Mucosa of descending colon (tissue), 3 donors: ENCODE measurements around the gene TPI1. TPM values are rescaled to one million over a fixed set of nuclear protein-coding genes. Genes with fewer than 3 reads are reported as not detected.

Experiments
- ATAC-seq: fragments of 200-7000 bp; cut with Tn5 transposase; one replicate; pipeline ENCODE4 v1.9.1; 2020; ENCODE audit warnings: mild to moderate bottlenecking, moderate library complexity
- DNase-seq, 3 donors: peaks; one replicate each; pipeline ENCODE4 v3.0.0-alpha.2; 2020
- H3K36me3 ChIP-seq: fragments of 200-600 bp; one replicate; pipeline ENCODE4 v1.8.0; 2021; ENCODE audit warnings: low read depth, mild to moderate bottlenecking
- H3K4me1 ChIP-seq: fragments of 200-600 bp; one replicate; pipeline ENCODE4 v1.8.0; 2021; ENCODE audit warnings: low read depth, mild to moderate bottlenecking
- H3K4me3 ChIP-seq: fragments of 200-600 bp; one replicate; pipeline ENCODE4 v1.8.0; 2021; ENCODE audit warnings: mild to moderate bottlenecking
- H3K9me3 ChIP-seq: fragments of 200-600 bp; one replicate; pipeline ENCODE4 v1.8.0; 2021; ENCODE audit warnings: mild to moderate bottlenecking
- CTCF ChIP-seq: fragments of 200-600 bp; IDR thresholded peaks from one replicate; pipeline ENCODE4 v1.8.0; 2022; ENCODE audit warnings: antibody characterized with exemption, mild to moderate bottlenecking
- intact Hi-C, 2 donors: fragments of 100-400 bp; cut with DNase I in 1 of 2; cut with micrococcal nuclease in 1 of 2; formaldehyde crosslinking; loops; one replicate each; pipeline versions ENCODE4 v1.11.0 to v1.11.1; 2022; cut with DNase I, micrococcal nuclease
- total RNA-seq, 3 donors: library from RNA; stranded (reverse); fragmentation: NEBNext Ultra II Directional in 2 of 3; extraction: Animal tissue kit (Norgen Biotek cat#: 25700) in 2 of 3; gene quantifications; one replicate each; pipeline versions ENCODE4 v1.2.1 to v1.2.4, GENCODE V29; 2021 to 2023
- donor health status: DM: no; HTN: no; CAD: no; lungs with moderate emphysema.
- donor health status: DM: no; HTN: no; CAD: no.
- donor health status: DM: no; HTN: yes; CAD: no.

TPI1 gene
- total RNA-seq, 3 donors from 2014 or later, result 408 to 766 (median 700) TPM

DNA sequence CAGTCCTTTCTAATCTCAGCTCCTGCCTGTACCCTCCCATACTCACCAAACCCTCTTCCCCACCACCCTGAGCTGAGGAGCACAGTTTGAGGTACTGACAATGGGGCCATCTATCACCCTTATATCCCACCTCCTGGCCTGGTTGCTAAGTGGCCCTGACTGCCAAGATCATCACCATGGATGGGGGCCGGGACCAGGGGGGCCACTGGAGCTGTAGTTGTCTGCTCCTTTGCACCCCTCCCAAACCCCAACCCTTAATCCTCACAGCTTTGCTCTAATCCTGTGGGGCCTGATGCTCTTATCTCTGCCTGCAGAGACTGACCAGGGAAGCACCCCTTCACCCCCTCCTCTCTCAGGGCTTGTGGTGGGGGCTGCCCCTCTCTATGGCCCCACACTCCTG, 27.0 kb upstream of the TPI1 start:
- Histone ChIP-seq H3K4me3 (no peak overlapping the region), H3K9me3 (no peaks in the 10 kb centered on the region), H3K36me3 (no peaks in the 10 kb centered on the region), H3K4me1 (no peaks in the 10 kb centered on the region)
- TF ChIP-seq CTCF, result no peak
- ATAC-seq, result no peak
- no peak for DNase-seq
- intact Hi-C loops, result no loop called here

DNA sequence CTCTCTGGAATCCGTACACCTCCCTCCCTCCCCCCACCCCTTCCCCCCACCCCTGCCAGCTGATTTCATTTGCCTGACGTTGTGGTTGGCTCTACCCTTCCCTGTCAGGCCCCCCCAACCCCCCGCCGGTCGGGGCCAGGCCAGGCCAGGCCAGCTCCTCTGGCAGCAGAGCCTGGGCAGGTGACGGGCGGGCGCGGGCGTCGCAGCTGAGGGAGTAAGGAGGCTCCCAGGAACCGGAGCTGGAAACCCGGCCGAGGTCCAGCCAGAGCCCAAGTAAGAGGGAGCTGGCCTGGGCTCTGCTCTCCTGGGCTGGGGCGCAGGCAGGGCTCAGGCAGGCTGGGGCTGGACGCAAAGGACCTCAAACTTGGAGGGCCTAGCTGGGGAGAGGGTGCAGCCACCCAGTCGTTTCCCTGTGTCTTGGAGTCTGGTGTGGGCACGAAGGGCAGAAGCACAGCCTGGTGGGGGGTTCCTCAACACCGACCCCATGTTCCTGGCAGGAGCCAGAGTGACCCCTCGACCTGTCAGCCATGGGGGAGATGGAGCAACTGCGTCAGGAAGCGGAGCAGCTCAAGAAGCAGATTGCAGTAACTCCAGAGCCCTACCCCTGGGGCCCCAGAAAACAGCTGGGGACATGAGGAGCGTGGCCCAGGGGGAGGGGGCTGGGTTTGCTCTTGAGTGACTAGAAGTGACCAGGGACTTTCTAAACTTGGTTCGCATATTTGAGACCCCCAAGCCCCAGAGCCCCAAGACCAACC, 26.4 kb upstream of the TPI1 start, which contains the start of gene GNB3:
Gene GNB3 (plus strand): TSS at position 165 of the 755 bp plus-strand sequence. CDS start 363 bp downstream, at position 528.
- no peaks in the 10 kb centered on the region for H3K36me3 ChIP-seq
- no peaks in the 10 kb centered on the region for H3K4me1 ChIP-seq
- no peak for TF ChIP-seq CTCF
- peak in 1 of 3 donors; percentile 40 for DNase-seq
- ATAC-seq, result no peak
- H3K4me3 ChIP-seq, result no peak within 1 kb of the TSS
- no peaks in the 10 kb centered on the region for H3K9me3 ChIP-seq
- intact Hi-C loops, result no loop called here

DNA sequence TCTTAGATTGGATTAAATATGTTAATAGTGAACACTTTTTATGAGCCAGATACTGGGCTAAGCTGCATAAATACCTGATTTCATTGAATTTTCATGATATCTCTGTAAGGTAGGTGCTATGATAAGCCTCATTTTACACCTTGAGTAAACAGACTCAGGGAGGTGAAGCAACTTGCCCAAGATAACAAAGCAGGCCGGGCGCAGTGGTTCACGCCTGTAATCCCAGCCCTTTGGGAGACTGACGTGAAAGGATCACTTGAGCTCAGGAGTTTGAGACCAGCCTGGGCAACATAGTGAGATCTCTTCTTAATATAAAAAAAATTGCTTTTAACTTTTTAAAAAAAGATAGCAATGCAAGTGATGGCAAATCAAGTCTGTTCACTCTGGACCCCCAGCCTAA, 25.3 kb upstream of the TPI1 start:
- no peak for TF ChIP-seq CTCF
- H3K4me3 ChIP-seq, result no peak overlapping the region
- ATAC-seq, result no peak
- DNase-seq, result no peak
- no peaks in the 10 kb centered on the region for H3K4me1 ChIP-seq
- no peaks in the 10 kb centered on the region for H3K9me3 ChIP-seq
- intact Hi-C loops, result no loop called here
- H3K36me3 ChIP-seq, result no peaks in the 10 kb centered on the region

- TF ChIP-seq CTCF, result no peak
- no peak overlapping the region for H3K4me3 ChIP-seq
- H3K36me3 ChIP-seq, result no peaks in the 10 kb centered on the region
- DNase-seq, result no peak
- H3K9me3 ChIP-seq, result no peaks in the 10 kb centered on the region
- intact Hi-C loops, result no loop called here
- no peaks in the 10 kb centered on the region for H3K4me1 ChIP-seq
- ATAC-seq, result peak; percentile 42
Measured at GRCh38 chr12:6843118-6843902, 24.0 kb upstream of the TPI1 start.

DNA sequence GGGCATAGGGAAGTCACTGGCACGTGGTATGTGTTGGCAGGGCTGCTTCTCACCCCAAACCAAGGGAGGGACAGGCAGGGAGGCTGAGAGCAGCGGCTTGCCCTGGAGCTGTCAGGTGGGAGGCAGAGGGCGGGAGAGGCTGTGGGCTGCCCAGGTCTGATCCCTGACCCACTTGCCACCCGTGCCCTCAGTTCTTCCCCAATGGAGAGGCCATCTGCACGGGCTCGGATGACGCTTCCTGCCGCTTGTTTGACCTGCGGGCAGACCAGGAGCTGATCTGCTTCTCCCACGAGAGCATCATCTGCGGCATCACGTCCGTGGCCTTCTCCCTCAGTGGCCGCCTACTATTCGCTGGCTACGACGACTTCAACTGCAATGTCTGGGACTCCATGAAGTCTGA, 21.9 kb upstream of the TPI1 start:
- no peak for TF ChIP-seq CTCF
- no peaks in the 10 kb centered on the region for H3K36me3 ChIP-seq
- no peak for ATAC-seq
- no peak for DNase-seq
- no peak overlapping the region for H3K4me3 ChIP-seq
- peaks cover under 1% of the 10 kb centered on the region for H3K4me1 ChIP-seq
- intact Hi-C loops, result no loop called here
- H3K9me3 ChIP-seq, result no peaks in the 10 kb centered on the region
